ENCODE data around the gene ARHGAP15. TPM values are rescaled to one million over a fixed set of nuclear protein-coding genes. Genes with fewer than 3 reads are reported as not detected.

The ARHGAP15 gene
- total RNA-seq, 1 donor from 2014 or later = not detected

DNA sequence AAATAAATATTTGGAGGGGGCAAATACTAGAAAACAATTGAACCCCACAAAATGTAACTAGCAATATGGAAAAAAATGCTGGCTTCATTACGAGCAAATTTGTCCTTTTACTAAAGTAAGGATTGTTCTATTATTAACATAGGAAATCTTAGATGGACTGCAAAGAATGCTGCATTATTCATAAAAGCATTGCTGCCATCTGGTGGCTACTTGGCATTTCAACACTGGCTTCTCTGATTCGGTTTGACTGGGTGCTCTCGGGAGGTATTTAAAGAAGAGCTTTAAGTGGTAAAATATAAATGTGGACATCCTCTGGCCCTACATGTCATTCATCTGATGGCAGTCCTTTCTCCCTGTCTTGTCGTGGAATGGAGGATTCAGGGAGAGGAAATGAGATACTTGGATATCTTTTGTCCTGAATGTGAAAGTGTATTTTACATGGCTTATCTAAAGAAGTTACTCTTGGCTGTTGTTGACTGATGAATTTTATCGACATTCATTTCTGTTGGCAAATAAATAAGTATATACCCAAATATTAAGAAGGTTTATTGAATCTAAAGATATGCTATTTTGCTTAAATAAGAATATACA is 130.2 kb downstream of the ARHGAP15 start:
- no peaks in the 10 kb centered on the region for H3K4me1 Mint-ChIP-seq (ENCODE audit: low read depth, unreplicated experiment)
- TF ChIP-seq, protein P1, sequence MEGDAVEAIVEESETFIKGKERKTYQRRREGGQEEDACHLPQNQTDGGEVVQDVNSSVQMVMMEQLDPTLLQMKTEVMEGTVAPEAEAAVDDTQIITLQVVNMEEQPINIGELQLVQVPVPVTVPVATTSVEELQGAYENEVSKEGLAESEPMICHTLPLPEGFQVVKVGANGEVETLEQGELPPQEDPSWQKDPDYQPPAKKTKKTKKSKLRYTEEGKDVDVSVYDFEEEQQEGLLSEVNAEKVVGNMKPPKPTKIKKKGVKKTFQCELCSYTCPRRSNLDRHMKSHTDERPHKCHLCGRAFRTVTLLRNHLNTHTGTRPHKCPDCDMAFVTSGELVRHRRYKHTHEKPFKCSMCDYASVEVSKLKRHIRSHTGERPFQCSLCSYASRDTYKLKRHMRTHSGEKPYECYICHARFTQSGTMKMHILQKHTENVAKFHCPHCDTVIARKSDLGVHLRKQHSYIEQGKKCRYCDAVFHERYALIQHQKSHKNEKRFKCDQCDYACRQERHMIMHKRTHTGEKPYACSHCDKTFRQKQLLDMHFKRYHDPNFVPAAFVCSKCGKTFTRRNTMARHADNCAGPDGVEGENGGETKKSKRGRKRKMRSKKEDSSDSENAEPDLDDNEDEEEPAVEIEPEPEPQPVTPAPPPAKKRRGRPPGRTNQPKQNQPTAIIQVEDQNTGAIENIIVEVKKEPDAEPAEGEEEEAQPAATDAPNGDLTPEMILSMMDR (IDR thresholded peaks at IDR 0.05; ENCODE audit: partially characterized antibody, unreplicated experiment) = peak; percentile 74
- H3K9me3 Mint-ChIP-seq (ENCODE audit: unreplicated experiment) = no peaks in the 10 kb centered on the region
- H3K36me3 Mint-ChIP-seq (ENCODE audit: unreplicated experiment) = no peaks in the 10 kb centered on the region
- H3K27me3 Mint-ChIP-seq (ENCODE audit: unreplicated experiment) = no peaks in the 10 kb centered on the region
- no peak overlapping the region for H3K27ac Mint-ChIP-seq (ENCODE audit: unreplicated experiment)
- DNase-seq = peak; percentile 66
- H3K4me3 Mint-ChIP-seq (ENCODE audit: unreplicated experiment) = no peak overlapping the region

DNA sequence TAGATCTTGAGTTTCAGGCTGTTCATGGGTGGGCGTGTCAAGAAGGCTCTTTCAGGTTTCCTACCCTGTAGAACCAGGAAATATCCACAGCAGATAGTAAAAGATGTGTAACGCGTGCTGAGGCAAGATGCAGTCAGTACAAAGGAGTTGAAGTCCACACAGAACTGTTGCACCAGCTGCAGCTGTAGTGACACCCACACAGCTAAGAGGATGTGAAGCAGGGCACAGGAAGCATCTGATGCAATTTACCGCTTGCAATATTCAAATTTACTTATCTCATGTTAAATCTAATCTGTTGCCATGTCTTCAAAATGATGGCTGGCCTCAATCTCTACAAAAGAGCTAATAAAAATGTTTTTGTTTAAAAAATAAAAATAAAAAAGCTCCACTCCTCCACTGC is 132.8 kb downstream of the ARHGAP15 start:
- Mint-ChIP-seq H3K4me3 (ENCODE audit: unreplicated experiment) (no peak overlapping the region), H3K27me3 (ENCODE audit: unreplicated experiment) (no peaks in the 10 kb centered on the region), H3K4me1 (ENCODE audit: low read depth, unreplicated experiment) (no peaks in the 10 kb centered on the region), H3K9me3 (ENCODE audit: unreplicated experiment) (no peaks in the 10 kb centered on the region), H3K27ac (ENCODE audit: unreplicated experiment) (no peak overlapping the region), H3K36me3 (ENCODE audit: unreplicated experiment) (no peaks in the 10 kb centered on the region)
- DNase-seq = no peak
- TF ChIP-seq, protein P1 (IDR thresholded peaks at IDR 0.05; ENCODE audit: partially characterized antibody, unreplicated experiment) = no peak

DNA sequence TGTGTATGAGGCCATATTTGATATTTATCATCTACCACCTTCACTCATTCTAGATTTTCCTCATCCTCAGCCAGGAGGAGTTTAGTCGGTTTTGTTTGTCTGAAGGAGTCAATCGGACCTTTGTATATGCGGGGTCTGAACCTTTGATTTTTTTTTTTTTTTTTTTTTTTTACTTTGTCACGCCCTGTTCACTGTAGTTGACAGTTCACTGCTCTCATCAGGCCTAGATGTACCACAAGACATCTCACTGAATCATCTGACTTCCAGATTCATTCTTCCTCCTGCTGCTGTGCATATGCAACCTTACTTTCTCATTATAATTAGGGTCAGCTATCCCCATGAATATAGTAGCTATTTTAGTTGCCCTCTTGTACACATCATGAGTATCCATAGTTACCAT is 133.2 kb downstream of the ARHGAP15 start:
- Mint-ChIP-seq H3K9me3 (ENCODE audit: unreplicated experiment) (no peaks in the 10 kb centered on the region), H3K36me3 (ENCODE audit: unreplicated experiment) (no peaks in the 10 kb centered on the region), H3K4me3 (ENCODE audit: unreplicated experiment) (no peak overlapping the region), H3K27ac (ENCODE audit: unreplicated experiment) (no peak overlapping the region), H3K27me3 (ENCODE audit: unreplicated experiment) (no peaks in the 10 kb centered on the region), H3K4me1 (ENCODE audit: low read depth, unreplicated experiment) (no peaks in the 10 kb centered on the region)
- TF ChIP-seq, protein P1 (IDR thresholded peaks at IDR 0.05; ENCODE audit: partially characterized antibody, unreplicated experiment) = no peak
- no peak for DNase-seq

DNA sequence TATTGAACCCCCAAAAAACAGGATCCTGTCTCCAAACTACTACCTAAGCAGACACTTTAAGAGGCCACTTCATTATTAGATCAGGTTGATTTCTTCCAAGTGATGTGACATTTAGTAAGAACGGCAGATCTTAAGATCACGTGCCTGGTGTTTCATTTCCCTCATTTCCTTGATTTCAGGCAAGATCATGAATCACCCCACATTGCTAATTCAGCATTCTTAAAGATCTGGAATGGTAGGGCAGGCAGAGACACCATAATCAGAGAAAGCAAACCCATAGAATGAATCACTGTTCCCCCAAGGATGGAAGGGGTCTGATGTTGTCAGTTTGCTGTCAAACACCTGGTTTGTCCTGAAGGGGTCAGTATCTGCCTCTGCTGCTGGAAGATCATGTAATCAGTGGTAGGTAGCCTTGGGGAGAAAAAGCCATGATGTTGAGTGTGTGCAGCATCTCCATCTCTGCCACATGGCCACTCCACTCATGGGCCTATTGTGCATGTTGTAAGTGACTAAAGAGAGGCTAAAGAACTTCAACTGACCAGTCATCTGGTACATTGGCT is 133.9 kb downstream of the ARHGAP15 start:
- no peaks in the 10 kb centered on the region for H3K4me1 Mint-ChIP-seq (ENCODE audit: low read depth, unreplicated experiment)
- TF ChIP-seq, protein P1 (IDR thresholded peaks at IDR 0.05; ENCODE audit: partially characterized antibody, unreplicated experiment) = peak; percentile 29
- H3K27ac Mint-ChIP-seq (ENCODE audit: unreplicated experiment) = no peak overlapping the region
- DNase-seq = no peak
- H3K27me3 Mint-ChIP-seq (ENCODE audit: unreplicated experiment) = no peaks in the 10 kb centered on the region
- H3K4me3 Mint-ChIP-seq (ENCODE audit: unreplicated experiment) = no peak overlapping the region
- no peaks in the 10 kb centered on the region for H3K36me3 Mint-ChIP-seq (ENCODE audit: unreplicated experiment)
- H3K9me3 Mint-ChIP-seq (ENCODE audit: unreplicated experiment) = no peaks in the 10 kb centered on the region

DNA sequence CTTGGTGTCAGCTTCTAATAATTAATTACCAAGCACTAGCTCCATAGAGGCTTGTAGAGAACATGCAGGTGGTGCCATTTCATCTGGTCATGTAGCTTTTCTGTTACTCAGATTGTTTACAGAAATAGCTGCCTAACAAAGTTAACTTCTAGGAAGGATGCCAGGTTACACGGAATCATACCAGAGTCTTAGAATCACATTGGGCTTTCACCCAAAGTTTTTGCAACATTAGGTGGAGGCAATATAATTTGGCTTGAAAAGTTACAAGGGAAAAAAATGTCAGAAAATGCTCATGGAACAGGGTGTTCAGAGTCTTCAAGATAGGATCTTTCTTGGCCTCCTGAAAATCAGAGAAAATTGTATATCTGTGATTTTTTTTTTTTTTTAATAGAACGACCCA is 135.6 kb downstream of the ARHGAP15 start:
- H3K27ac Mint-ChIP-seq (ENCODE audit: unreplicated experiment) = no peak overlapping the region
- no peaks in the 10 kb centered on the region for H3K4me1 Mint-ChIP-seq (ENCODE audit: low read depth, unreplicated experiment)
- DNase-seq = no peak
- H3K27me3 Mint-ChIP-seq (ENCODE audit: unreplicated experiment) = no peaks in the 10 kb centered on the region
- TF ChIP-seq, protein P1 (IDR thresholded peaks at IDR 0.05; ENCODE audit: partially characterized antibody, unreplicated experiment) = no peak
- H3K36me3 Mint-ChIP-seq (ENCODE audit: unreplicated experiment) = no peaks in the 10 kb centered on the region
- H3K4me3 Mint-ChIP-seq (ENCODE audit: unreplicated experiment) = no peak overlapping the region
- no peaks in the 10 kb centered on the region for H3K9me3 Mint-ChIP-seq (ENCODE audit: unreplicated experiment)

Measured in glutamatergic neuron (in vitro differentiated cells).